GM12865 (cell line): ENCODE measurements around the gene POLR1D.

Source experiments
- DNase-seq: peaks from one replicate; pipeline ENCODE4 v3.0.0; 2010; ENCODE audit warnings: low read depth
- H3K4me3 ChIP-seq: 2 replicates; pipeline ENCODE4 v1.5.1; 2011; ENCODE audit warnings: mild to moderate bottlenecking, low read depth, low read length, control low read depth
- CTCF ChIP-seq: IDR thresholded peaks from 2 replicates; pipeline ENCODE4 v1.5.1; 2011; ENCODE audit warnings: low read length, control low read depth, low read depth, inconsistent platforms; ENCODE audit not compliant: insufficient read depth; ENCODE audit errors: missing control alignments

POLR1D gene

GRCh38 chr13:27613628-27614027 lies 8.1 kb upstream of the POLR1D start:
- TF ChIP-seq CTCF: no peak
- DNase-seq: no peak
- H3K4me3 ChIP-seq: no peak overlapping the region

DNA sequence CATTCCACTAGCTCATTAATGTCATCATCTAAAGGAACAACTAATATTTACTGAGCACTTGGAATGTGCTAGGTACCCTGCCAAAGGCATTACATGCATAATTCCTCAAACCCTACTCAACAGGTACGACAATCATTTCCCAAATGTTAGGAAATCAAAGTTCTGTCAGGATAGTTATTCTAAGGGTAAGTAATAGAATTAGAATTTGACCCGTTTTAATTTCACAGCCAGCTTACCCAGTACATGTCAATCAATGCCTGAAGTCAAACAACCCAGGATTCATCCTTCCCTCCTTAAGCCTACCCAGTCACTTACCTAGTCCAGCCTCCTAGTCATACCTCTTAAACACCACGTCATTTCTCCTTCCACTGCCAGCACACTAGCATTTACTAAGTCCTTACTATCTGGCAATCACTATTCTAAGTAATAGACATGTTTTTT lies 3.8 kb upstream of the POLR1D start:
- no peak for DNase-seq
- no peak for TF ChIP-seq CTCF
- H3K4me3 ChIP-seq: no peak overlapping the region

- DNase-seq: no peak
- no peak for TF ChIP-seq CTCF
- H3K4me3 ChIP-seq: peak overlapping the region; percentile 88
Observed at GRCh38 chr13:27619093-27619727, 2.5 kb upstream of the POLR1D start.

DNA sequence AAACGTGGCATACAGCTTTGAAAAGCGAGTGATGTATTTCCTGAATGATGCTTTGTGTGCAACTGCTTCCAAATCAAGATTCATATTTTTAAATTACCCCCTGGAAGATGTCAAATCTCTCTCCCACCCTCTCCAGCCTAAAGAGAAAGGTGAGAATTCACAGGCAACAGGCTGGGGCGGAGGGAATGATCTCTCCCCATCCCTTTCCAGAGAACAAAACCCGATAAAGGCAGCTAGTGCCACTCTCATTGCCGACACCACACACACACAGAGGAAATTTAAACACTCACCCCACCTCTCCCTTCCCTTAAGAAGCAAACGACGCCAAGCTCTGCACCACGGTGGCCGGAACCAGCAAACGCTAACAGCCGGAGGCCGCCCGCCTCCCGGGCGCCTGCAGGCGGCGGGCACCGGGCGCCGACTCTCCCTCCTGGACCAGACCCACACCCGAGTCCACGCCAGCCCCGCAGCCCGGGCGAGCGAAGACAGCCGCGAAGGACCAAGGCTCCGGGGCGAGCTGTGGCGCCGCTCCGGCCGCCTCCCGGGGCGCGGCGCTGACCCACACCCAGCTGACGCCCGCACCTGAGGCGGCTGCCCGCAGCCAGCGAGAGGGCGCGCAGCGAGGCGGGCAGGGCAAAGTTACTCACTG lies 1.8 kb upstream of the POLR1D start:
- H3K4me3 ChIP-seq: peak overlapping the region; percentile 88
- peak; percentile 62 for DNase-seq
- TF ChIP-seq CTCF: peak; percentile 22

DNA sequence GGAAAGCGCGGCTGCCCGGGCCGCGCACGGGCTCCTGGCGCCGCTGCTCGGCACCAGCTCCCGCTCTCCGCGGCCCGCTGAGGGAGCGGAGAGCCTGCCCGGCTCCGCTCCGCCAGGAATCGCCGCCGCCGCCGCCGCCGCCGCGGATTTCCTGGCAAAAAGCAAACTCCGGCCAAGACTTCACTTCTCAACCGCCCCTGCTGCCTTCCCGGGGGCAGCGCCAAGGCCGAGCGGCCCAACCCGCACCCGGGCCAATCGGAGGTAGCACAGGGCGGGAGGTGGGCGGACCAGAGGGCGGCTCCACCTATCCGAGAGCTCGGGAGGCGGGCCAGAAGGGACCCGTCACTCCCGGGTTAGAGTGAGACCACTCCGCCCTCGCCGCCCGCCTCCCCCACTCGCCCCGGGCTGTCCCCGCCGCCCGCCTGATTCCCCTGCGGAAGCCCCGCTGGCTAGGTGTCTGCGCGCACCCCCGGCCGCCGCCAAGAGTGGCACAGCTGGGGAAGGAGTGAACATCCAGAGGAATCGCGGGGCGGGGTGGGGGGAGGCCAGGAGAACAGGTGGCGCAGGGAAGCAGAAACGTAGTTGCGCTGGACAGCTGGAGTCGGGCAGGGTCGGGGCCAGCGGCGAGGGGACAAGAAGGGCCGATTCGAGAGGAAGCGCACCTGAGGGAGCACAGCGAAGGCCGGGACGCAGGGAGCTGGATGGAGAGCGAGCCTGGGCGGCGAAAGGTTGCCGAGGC lies 1.1 kb upstream of the POLR1D start, which contains the start of gene LNX2:
TSS of gene LNX2 (minus strand) at position 153 of the 739 bp plus-strand sequence. CDS start 38,826 bp downstream, outside the sequence.
- DNase-seq: peak; percentile 98
- TF ChIP-seq CTCF: no peak
- H3K4me3 ChIP-seq: peak within 1 kb of the TSS; percentile 88

GRCh38 chr13:27621116-27621365 lies 651 bp upstream of the POLR1D start:
- peak overlapping the region; percentile 81 for H3K4me3 ChIP-seq
- no peak for TF ChIP-seq CTCF
- no peak for DNase-seq
